MM.1S (cell line): ENCODE measurements around the gene GRAPL.
"Not testable (repeated sequence)": the region's sequence is repeated elsewhere in the genome, so short reads cannot be mapped to it uniquely, and the experiment has no call there.

Source experiments
- DNase-seq: peaks from one replicate; pipeline ENCODE4 v3.0.0-alpha.2; 2015
- H2AFZ ChIP-seq: fragments of 300-600 bp; sonication (generic); 2 replicates; pipeline ENCODE4 v1.6.0; 2016; ENCODE audit warnings: antibody characterized with exemption, low read length
- H3F3A ChIP-seq: fragments of 300-600 bp; sonication (generic); 2 replicates; pipeline ENCODE4 v1.6.1; 2016; ENCODE audit warnings: mild to moderate bottlenecking, antibody characterized with exemption, low read length, moderate library complexity, mixed read lengths; ENCODE audit not compliant: insufficient read depth
- H3K27ac ChIP-seq: fragments of 300-600 bp; sonication (generic); 2 replicates; pipeline ENCODE4 v1.5.1; 2016; ENCODE audit warnings: mild to moderate bottlenecking, low read length
- H3K27me3 ChIP-seq: fragments of 300-600 bp; sonication (generic); replicated peaks from 2 replicates; pipeline ENCODE4 v1.6.0; 2016; ENCODE audit warnings: low read length; ENCODE audit not compliant: insufficient read depth
- H3K36me3 ChIP-seq: fragments of 300-600 bp; sonication (generic); replicated peaks from 2 replicates; pipeline ENCODE4 v1.6.1; 2016; ENCODE audit warnings: mild to moderate bottlenecking, low read length, mixed read lengths; ENCODE audit not compliant: insufficient read depth
- H3K4me1 ChIP-seq: fragments of 300-600 bp; sonication (generic); 2 replicates; pipeline ENCODE4 v1.6.1; 2016; ENCODE audit warnings: low read length, mixed read lengths
- H3K4me2 ChIP-seq: fragments of 300-600 bp; sonication (generic); 2 replicates; pipeline ENCODE4 v1.6.0; 2016; ENCODE audit warnings: low read depth, low read length
- H3K4me3 ChIP-seq: fragments of 300-600 bp; sonication (generic); 2 replicates; pipeline ENCODE4 v1.5.1; 2016; ENCODE audit warnings: low read length, mixed read lengths
- H3K79me2 ChIP-seq: fragments of 300-600 bp; sonication (generic); 2 replicates; pipeline ENCODE4 v1.6.1; 2016; ENCODE audit warnings: mixed run types, low read length, mixed read lengths
- H3K9ac ChIP-seq: fragments of 300-600 bp; sonication (generic); 2 replicates; pipeline ENCODE4 v1.6.1; 2016; ENCODE audit warnings: low read length, mixed read lengths
- H3K9me2 ChIP-seq: fragments of 300-600 bp; sonication (generic); replicated peaks from 2 replicates; pipeline ENCODE4 v1.6.1; 2016; ENCODE audit warnings: mild to moderate bottlenecking, low read length, mixed read lengths; ENCODE audit not compliant: insufficient read depth
- H3K9me3 ChIP-seq: fragments of 300-600 bp; sonication (generic); replicated peaks from 2 replicates; pipeline ENCODE4 v1.6.1; 2016; ENCODE audit warnings: mild to moderate bottlenecking, low read length, mixed read lengths; ENCODE audit not compliant: insufficient read depth
- H4K20me1 ChIP-seq: fragments of 300-600 bp; sonication (generic); 2 replicates; pipeline ENCODE4 v1.6.1; 2016; ENCODE audit warnings: mild to moderate bottlenecking, low read length, moderate library complexity, mixed read lengths; ENCODE audit not compliant: insufficient read depth

GRAPL gene

DNA sequence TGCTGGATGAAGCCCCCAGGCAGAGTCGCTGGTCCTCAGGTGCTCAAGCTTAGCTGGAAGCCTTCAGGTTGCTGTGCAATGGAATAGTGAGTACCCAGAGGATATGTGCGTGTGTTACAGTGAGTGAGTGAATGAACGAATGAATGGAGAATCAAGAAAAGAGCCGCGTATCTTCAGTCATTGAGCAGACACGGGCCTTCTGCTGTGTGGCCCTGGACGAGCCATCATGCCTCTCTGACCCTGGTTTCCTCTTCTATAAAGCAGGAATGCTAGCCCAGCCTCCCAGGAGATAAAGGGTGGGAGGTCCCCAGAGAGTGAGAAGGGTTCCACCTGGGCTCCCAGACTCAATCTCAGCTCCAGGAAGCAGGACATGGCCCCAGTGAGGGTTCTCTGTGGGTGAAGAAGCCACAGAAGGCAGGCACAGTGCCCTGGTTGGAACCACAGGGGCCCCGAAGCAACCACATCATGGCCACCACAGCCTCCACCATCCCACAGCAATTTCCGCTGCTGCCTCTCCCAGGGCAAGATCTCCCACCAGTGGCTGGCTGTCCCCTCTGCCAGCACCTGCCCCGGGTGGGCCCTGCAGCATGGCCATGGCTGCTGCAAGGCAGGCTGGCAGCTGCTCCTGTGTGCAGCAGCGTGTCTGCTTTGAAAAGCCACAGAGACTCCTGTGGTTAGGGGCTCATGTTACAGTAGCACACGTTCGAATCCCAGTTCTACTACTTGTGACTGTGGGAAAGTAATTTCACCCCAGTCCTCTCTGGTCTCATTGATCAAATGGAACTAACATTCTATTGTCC is 34.1 kb downstream of the GRAPL start:
- H3K4me3 ChIP-seq, H3F3A ChIP-seq, H3K4me1 ChIP-seq, H3K4me2 ChIP-seq, H3K27ac ChIP-seq, H3K9me3 ChIP-seq, H3K36me3 ChIP-seq, H3K9me2 ChIP-seq, H4K20me1 ChIP-seq, DNase-seq, H3K9ac ChIP-seq, H3K27me3 ChIP-seq, H3K79me2 ChIP-seq, H2AFZ ChIP-seq: not testable (repeated sequence)

DNA sequence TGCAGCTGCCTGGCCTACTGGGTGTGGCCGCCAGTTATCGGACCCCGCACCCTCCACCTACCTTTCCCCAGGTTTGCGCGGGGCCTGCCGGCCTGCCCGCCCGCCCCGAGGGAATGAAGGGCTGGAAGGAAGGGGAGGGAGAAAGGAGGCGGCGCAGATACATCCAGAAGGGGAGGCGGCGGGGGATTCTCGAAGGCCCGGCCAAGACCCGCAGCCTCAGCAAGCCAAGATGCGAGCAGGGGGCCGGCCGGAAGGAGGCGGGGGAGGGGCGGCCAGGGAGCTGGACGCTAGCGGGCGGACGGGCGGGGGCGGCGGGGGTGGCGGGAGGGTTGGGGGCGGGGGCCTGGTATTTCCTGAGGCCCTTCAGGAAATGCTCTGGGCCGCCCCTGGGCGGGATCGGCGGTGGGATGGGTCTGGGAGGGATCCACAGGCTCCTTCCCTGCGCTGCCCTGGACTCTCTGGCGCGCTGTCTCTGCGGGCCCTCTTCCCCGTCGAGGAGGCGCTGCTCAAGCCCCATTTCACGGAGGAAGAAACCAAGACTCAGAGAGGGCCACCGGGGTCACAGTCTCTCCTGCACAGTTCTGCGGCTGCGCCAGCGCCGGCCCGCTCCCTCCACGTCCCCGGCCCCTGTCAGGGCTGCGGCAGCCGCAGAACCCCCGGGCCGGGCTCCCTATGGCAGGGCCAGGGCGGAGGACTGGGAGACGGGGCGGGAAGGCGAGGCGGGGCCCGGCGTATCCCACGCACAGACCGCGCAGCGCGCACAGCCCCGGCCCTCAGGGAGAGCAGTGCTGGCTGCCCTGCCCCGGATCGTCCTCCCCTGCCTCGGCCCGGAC is 35.2 kb downstream of the GRAPL start:
- H3K27me3 ChIP-seq, H2AFZ ChIP-seq, H3K27ac ChIP-seq, H3K9me3 ChIP-seq, H3F3A ChIP-seq, H3K9me2 ChIP-seq, H3K36me3 ChIP-seq, H3K9ac ChIP-seq, H3K4me2 ChIP-seq, H4K20me1 ChIP-seq, DNase-seq, H3K4me1 ChIP-seq, H3K79me2 ChIP-seq, H3K4me3 ChIP-seq: not testable (repeated sequence)

DNA sequence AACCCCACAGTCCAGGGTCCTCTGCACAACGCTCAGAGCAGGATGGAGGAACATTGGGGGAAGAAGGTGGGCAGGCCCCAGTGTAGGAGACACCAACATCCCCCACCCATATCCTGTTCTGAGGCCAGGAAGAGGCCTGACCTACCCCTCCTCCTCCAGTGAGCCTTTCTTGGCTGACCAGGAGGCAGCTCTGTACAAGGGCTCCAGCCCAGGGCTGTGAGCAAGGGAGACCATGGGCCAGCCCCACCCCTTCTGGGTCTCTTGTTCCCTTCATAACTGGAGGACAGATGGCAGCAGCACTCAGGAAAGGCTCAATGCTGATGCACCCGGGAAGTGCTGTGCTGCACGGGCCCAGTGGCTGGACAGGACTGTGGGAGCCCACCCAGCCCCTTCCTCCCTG is 47.0 kb downstream of the GRAPL start:
- not testable (repeated sequence) for H3K9me3 ChIP-seq, H3K4me1 ChIP-seq, H3F3A ChIP-seq, H3K4me3 ChIP-seq, H3K9ac ChIP-seq, H3K4me2 ChIP-seq, H3K27ac ChIP-seq, DNase-seq, H3K79me2 ChIP-seq, H4K20me1 ChIP-seq, H3K27me3 ChIP-seq, H3K9me2 ChIP-seq, H3K36me3 ChIP-seq, H2AFZ ChIP-seq

DNA sequence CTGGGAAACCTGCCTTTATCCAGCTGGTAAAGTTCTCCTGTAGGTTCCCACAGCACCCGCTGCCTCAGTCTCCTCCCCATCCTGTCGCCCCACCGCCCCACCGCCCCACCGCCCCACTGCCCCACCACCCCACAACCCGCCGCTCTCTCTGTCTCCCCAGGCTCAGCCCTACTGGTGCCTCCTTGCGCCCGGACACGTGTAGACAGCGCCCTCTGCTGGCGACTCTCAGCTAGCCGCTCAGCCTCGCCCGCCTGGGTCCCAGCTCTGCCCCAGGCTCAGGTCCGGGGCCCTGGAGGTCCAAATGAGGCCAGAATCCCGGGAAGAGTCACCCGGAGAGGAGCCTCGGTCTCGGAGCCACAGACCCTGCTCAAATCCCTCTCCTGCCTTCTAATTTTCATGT is 48.0 kb downstream of the GRAPL start:
- H3K36me3 ChIP-seq, H3K79me2 ChIP-seq, H3K9ac ChIP-seq, H3K4me1 ChIP-seq, H3F3A ChIP-seq, DNase-seq, H3K27me3 ChIP-seq, H2AFZ ChIP-seq, H3K27ac ChIP-seq, H3K4me2 ChIP-seq, H3K4me3 ChIP-seq, H3K9me2 ChIP-seq, H4K20me1 ChIP-seq, H3K9me3 ChIP-seq: not testable (repeated sequence)

DNA sequence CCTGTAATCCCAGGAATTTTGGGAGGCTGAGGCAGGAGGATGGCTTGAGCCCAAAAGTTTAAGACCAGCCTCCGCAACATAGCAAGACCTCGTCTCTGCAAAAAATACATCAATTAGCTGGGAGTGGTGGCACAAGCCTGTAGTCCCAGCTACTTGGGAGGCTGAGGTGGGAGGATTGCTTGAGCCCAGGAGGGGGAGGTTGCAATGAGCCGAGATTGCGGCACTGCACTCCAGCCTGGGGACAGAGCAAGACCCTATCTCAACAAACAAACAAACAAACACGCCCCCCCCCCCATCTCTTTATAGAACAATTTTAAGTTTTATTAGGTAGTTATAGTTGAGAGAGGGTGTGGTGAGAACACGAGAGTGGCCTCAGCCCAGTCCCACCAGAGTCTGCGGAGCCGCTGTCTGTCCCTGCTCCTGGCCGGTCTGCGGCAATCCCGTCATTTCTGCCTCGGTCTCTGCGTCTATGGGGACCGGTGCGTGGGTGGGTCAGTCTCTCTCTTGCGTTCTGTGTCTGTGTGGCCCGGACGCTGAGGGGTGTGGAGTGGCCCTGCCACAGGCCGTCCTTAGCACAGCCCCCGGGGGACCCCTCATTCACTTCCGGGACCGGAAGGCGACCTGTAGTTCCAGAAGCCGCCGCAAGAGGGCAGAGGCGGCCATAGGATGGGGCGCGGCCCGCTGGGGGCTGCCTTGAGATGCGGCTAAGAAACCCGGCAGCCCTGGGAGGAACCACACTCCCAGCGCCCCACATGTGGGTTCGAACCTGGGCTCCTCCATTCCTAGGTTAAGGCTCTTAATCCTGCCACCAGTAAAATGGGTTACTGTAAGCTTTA is 53.9 kb downstream of the GRAPL start:
- H3K27ac ChIP-seq, H3K4me3 ChIP-seq, H3K79me2 ChIP-seq, H3K9me2 ChIP-seq, H3K27me3 ChIP-seq, H3K4me2 ChIP-seq, H3F3A ChIP-seq, H3K4me1 ChIP-seq, H2AFZ ChIP-seq, H3K36me3 ChIP-seq, DNase-seq, H4K20me1 ChIP-seq, H3K9me3 ChIP-seq, H3K9ac ChIP-seq: not testable (repeated sequence)

DNA sequence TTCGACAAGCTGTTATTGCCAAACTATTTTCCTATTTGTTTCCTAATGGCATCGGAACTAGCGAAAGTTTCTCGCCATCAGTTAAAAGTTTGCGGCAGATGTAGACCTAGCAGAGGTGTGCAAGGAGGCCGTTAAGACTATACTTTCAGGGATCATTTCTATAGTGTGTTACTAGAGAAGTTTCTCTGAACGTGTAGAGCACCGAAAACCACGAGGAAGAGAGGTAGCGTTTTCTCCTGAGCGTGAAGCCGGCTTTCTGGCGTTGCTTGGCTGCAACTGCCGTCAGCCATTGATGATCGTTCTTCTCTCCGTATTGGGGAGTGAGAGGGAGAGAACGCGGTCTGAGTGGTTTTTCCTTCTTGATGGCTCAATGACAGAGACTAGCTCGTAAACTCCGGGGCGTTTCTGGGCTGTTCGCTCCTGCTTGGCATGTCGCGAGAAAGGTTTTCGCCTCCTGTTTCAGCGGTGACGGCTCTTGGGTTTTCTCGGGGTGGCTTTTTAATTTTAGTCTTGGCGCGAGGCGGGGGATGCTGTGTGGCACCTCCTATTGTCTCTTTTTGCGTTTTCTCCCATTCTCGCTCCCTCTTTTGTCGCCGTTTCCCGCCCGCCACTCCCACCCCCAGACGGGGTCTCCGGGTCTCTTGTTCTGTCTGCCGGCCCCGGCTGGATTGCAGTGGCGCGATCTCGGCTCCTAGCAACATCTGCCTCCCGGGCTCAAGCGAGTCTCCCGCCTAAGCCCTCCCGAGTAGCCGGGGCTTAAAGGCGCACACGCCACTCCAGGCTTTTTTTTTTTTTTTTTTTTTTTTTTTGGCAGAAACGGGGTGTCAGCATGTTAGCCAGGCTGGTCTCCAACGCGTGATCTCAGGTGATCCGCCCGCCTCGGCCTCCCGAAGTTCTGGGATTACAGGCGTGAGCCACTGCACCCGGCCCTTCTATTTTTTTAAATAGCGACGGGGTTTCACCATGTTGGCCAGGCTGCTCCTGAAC is 60.8 kb downstream of the GRAPL start:
- not testable (repeated sequence) for H3K36me3 ChIP-seq, H3K4me1 ChIP-seq, H3K9ac ChIP-seq, H3K9me2 ChIP-seq, H3K4me2 ChIP-seq, H3K9me3 ChIP-seq, H4K20me1 ChIP-seq, H3K4me3 ChIP-seq, H3K27me3 ChIP-seq, H2AFZ ChIP-seq, H3K79me2 ChIP-seq, DNase-seq, H3F3A ChIP-seq, H3K27ac ChIP-seq
